Ascending aorta (tissue), 2 donors: ENCODE measurements around the gene DIS3L. TPM values are rescaled to one million over a fixed set of nuclear protein-coding genes. Genes with fewer than 3 reads are reported as not detected.
A peak's percentile ranks its signal among the peaks of the same experiment; 100 is the strongest.
"Not testable (repeated sequence)": the region's sequence is repeated elsewhere in the genome, so short reads cannot be mapped to it uniquely, and the experiment has no call there.

Experiments used
- DNase-seq, 2 donors: peaks; one replicate each; pipeline ENCODE4 v3.0.0-alpha.2; 2019; ENCODE audit warnings: low spot score in 2 of 2
- H3K27ac ChIP-seq, 2 donors: fragments of 200-600 bp; sonication (generic); one replicate each; pipeline ENCODE4 v1.5.1; 2016 to 2017; ENCODE audit warnings: mild to moderate bottlenecking in 1 of 2
- H3K27me3 ChIP-seq: fragments of 200-600 bp; sonication (generic); one replicate; pipeline ENCODE4 v1.5.1; 2017
- H3K36me3 ChIP-seq, 2 donors: fragments of 200-600 bp; sonication (generic); one replicate each; pipeline ENCODE4 v1.5.1; 2016
- H3K4me1 ChIP-seq, 2 donors: fragments of 200-600 bp; sonication (generic); one replicate each; pipeline ENCODE4 v1.5.1; 2016 to 2017; ENCODE audit warnings: mild to moderate bottlenecking in 1 of 2
- H3K4me3 ChIP-seq, 2 donors: fragments of 200-600 bp; sonication (generic); one replicate each; pipeline ENCODE4 v1.5.1; 2016 to 2017; ENCODE audit warnings: mild to moderate bottlenecking in 1 of 2
- H3K9me3 ChIP-seq, 2 donors: fragments of 200-600 bp; sonication (generic); one replicate each; pipeline ENCODE4 v1.5.1; 2016
- intact Hi-C: fragments of 100-400 bp; cut with DNase I; formaldehyde crosslinking; loops from one replicate; pipeline ENCODE4 v1.15.1; 2023
- total RNA-seq: library from RNA; depleted of rRNA; stranded (reverse); fragments of >200 nt; gene quantifications from one replicate; pipeline ENCODE4 v1.1.0, GENCODE V29; 2016
- TF ChIP-seq, protein P1 (sequence below), 3 experiments: fragments of 200-600 bp in 2 of 3; fragments of 450-650 bp in 1 of 3; sonication (generic) in 2 of 3; IDR thresholded peaks; one replicate each; pipeline ENCODE4 v1.5.1; 2016 to 2019; ENCODE audit warnings: antibody characterized with exemption in 3 of 3, mild to moderate bottlenecking in 1 of 3, moderate library complexity in 1 of 3

DIS3L gene
- 10.3 TPM for total RNA-seq

DNA sequence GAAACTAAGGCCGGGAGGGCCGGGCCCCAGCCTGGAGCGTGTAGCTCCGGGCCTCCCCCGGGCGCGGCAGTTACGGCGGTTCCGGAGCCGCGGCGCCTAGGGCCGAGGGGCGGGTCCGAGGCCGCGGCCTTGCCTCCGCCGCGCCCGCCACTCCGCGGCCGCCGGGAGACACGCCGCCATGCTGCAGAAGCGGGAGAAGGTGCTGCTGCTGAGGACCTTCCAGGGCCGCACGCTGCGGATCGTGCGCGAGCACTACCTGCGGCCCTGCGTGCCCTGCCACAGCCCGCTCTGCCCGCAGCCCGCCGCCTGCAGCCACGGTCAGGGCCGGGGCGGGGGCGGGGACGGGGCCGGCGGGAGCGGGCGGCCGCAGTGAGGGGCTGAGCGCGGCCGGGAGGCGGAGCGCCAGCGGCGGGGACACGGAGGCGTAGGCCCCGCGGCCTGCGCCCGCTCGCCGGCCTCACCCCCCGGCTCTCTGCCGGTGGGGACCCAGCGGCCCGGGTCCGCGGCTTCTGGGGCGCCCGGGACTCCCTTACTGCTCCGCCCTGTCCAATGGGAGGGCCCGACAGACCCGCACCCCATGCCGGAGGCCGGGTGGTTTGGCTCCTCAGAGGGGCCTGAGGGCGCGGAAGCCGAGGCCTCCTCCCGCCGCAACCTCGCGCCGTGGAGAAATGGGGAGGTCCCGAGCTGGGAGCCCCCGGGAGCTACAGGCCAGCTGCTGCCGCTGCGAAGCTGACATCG lies at the start of gene DIS3L:
TSS of gene DIS3L (plus strand) at position 150 of the 738 bp plus-strand sequence. CDS start at position 179, 29 bp downstream.
- TF ChIP-seq, protein P1, sequence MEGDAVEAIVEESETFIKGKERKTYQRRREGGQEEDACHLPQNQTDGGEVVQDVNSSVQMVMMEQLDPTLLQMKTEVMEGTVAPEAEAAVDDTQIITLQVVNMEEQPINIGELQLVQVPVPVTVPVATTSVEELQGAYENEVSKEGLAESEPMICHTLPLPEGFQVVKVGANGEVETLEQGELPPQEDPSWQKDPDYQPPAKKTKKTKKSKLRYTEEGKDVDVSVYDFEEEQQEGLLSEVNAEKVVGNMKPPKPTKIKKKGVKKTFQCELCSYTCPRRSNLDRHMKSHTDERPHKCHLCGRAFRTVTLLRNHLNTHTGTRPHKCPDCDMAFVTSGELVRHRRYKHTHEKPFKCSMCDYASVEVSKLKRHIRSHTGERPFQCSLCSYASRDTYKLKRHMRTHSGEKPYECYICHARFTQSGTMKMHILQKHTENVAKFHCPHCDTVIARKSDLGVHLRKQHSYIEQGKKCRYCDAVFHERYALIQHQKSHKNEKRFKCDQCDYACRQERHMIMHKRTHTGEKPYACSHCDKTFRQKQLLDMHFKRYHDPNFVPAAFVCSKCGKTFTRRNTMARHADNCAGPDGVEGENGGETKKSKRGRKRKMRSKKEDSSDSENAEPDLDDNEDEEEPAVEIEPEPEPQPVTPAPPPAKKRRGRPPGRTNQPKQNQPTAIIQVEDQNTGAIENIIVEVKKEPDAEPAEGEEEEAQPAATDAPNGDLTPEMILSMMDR (IDR thresholded peaks at IDR 0.05): no peak
- H3K27ac ChIP-seq: peak within 1 kb of the TSS; percentile 90 to 94
- H3K4me1 ChIP-seq: peaks cover 8 to 19% of the 10 kb centered on the region in 2 donors
- peak within 1 kb of the TSS; percentile 93 to 95 for H3K4me3 ChIP-seq
- intact Hi-C loops: no loop called here
- no peaks in the 10 kb centered on the region for H3K36me3 ChIP-seq
- DNase-seq: peak in 1 of 2 donors; percentile 71
- H3K27me3 ChIP-seq: no peaks in the 10 kb centered on the region
- H3K9me3 ChIP-seq: no peaks in the 10 kb centered on the region

DNA sequence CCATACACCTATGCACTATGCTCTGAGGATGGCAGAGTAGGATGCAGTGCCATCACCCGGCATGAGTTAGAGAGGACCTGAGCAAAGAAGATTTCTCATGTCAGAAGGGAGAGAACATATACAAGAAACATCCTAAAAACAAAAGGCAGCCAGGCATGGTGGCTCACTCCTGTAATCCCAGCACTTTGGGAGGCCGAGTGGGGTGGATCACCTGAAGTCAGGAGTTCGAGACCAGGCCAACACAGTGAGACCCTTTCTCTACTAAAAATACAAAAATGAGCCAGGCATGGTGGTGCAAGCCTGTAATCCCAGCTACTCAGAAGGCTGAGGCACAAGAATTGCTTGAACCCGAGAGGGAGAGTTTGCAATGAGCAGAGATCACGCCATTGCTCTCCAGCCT lies 47.5 kb upstream of the DIS3L start:
- H3K27me3 ChIP-seq, intact Hi-C loops, H3K36me3 ChIP-seq, H3K9me3 ChIP-seq, DNase-seq, H3K27ac ChIP-seq, H3K4me1 ChIP-seq, H3K4me3 ChIP-seq: not testable (repeated sequence)

DNA sequence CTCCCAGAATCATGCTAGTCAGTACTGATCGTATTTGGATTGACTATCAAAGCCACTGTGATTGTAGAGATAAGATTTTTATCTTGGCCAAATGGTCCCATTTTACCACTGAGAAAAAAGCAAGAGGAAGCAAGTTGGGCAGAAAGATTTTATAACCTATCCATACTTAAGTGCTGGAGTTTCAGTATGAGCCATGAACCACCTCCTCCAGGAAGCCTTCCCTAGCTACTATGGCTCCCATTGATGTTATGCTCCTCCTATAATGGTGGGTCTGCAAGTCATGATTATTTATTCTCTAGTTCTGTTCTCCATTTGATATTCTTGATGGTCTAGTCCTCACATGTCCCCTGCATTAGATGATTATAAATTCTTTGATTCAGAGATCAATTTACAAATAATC lies 46.4 kb upstream of the DIS3L start:
- no peak overlapping the region for H3K27ac ChIP-seq
- intact Hi-C loops: no loop called here
- H3K27me3 ChIP-seq: no peaks in the 10 kb centered on the region
- no peak for DNase-seq
- H3K9me3 ChIP-seq: no peaks in the 10 kb centered on the region
- H3K4me1 ChIP-seq: peaks cover 2% of the 10 kb centered on the region in 2 donors
- no peak overlapping the region for H3K4me3 ChIP-seq
- no peaks in the 10 kb centered on the region for H3K36me3 ChIP-seq
- TF ChIP-seq, protein P1 (IDR thresholded peaks at IDR 0.05): no peak

DNA sequence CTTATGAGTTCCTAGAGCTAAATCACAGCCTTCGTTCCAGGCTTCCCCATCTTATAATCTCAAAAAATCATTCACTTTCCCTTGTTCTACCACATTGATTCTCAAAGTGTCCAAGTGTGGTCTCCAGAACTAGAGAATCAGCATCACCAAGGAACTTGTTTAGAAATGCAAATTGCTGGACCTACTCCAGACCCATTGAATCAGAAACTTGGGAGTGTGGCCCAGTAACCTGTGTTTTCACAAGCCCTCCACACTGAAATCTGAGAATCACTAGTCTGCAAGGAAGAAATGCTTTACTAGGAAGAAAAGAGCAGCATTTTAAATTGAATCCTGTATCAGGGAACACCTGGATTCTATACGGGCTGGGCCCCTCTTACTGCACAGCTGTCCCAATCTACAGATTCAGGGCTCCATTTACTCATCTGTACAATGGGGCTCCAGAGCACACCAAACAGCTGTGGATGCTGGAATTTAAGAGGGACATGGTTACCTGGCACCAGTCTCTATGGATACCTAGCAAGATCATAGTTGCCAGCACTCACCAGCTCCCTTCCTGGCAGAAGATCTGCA lies 43.7 kb upstream of the DIS3L start:
- Histone ChIP-seq H3K27me3 (no peaks in the 10 kb centered on the region), H3K9me3 (no peaks in the 10 kb centered on the region), H3K4me1 (peaks cover 19 to 20% of the 10 kb centered on the region in 2 donors), H3K4me3 (no peak overlapping the region), H3K36me3 (no peaks in the 10 kb centered on the region), H3K27ac (no peak overlapping the region)
- intact Hi-C loops: no loop called here
- TF ChIP-seq, protein P1 (IDR thresholded peaks at IDR 0.05): no peak
- DNase-seq: no peak

DNA sequence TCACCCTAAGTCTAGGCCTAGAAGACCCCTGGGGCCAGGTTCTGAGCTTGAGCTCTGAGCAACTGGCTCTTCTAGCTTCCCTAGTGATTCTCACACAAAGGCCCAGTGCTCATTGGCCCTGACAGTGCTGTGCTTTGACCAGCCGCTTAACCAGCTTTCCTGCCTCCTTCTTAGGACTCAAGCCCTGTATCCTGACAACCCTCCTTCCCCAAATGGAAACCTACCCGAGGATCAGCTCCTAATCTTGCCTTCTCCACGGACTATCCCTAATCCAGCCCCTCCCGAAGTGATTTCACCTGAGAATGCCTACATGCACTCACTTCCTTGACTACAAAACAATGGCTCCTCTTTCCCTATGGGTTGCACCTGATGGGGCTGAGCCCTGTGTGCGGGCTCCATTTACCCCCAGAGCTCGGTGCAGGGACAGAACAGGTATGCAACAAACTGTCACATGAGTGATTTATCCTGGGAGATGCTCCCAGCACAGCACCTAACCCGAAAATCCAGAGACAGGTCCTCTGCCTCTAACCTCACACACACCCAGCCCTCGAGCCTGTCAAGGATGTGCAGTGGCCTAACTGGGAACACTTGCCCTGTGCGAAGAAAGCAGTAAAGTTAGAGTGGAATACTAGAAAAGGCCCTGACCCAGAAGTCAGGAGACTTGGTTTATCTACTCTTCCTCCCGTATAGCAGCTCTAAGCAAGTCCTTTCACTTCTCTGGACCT lies 42.1 kb upstream of the DIS3L start:
- Histone ChIP-seq H3K36me3 (no peaks in the 10 kb centered on the region), H3K9me3 (no peaks in the 10 kb centered on the region), H3K27me3 (peaks cover 3% of the 10 kb centered on the region), H3K4me3 (no peak overlapping the region), H3K4me1 (peaks cover 19 to 20% of the 10 kb centered on the region in 2 donors), H3K27ac (no peak overlapping the region)
- no peak for DNase-seq
- TF ChIP-seq, protein P1 (IDR thresholded peaks at IDR 0.05): no peak
- intact Hi-C loops: no loop called here
